ENCODE results near the gene RNF31.

The RNF31 gene

GRCh38 chr14:24138396-24139271 lies 8.7 kb upstream of the RNF31 start:
- DNase-seq, result no peak

GRCh38 chr14:24139272-24139934 lies 7.9 kb upstream of the RNF31 start:
- DNase-seq, result peak in 1 of 2 donors; percentile 45

- DNase-seq, result peak; percentile 100
Observed at GRCh38 chr14:24141097-24141880, 6.0 kb upstream of the RNF31 start, which contains the start of gene EMC9. TSS of gene EMC9 (minus strand) at chr14:24141591. CDS start at chr14:24141304, 287 bp downstream.

GRCh38 chr14:24143511-24143910 lies 3.8 kb upstream of the RNF31 start:
- DNase-seq, result no peak

GRCh38 chr14:24144451-24144850 lies 2.8 kb upstream of the RNF31 start:
- no peak for DNase-seq

- no peak for DNase-seq
Observed at GRCh38 chr14:24145219-24145618, 2.1 kb upstream of the RNF31 start.

- DNase-seq, result peak in 1 of 2 donors; percentile 14
Observed at GRCh38 chr14:24145690-24146452, 1.4 kb upstream of the RNF31 start.

- peak; percentile 89 to 93 for DNase-seq
Observed at GRCh38 chr14:24146453-24146977, 783 bp upstream of the RNF31 start, which contains the start of gene PSME2. TSS of gene PSME2 (minus strand) at chr14:24146610. CDS start at chr14:24146581, 29 bp downstream.

- no peak for DNase-seq
Observed at GRCh38 chr14:24147761-24148428, 597 bp downstream of the RNF31 start.

- no peak for DNase-seq
Observed at GRCh38 chr14:24149302-24149969, 2.1 kb downstream of the RNF31 start.

- DNase-seq, result no peak
Observed at GRCh38 chr14:24150061-24150460, 2.8 kb downstream of the RNF31 start.

- DNase-seq, result no peak
Observed at GRCh38 chr14:24150567-24150966, 3.3 kb downstream of the RNF31 start.

- no peak for DNase-seq
Observed at GRCh38 chr14:24150993-24151392, 3.7 kb downstream of the RNF31 start.

GRCh38 chr14:24151404-24152080 lies 4.2 kb downstream of the RNF31 start:
- DNase-seq, result no peak

GRCh38 chr14:24155100-24155499 lies 7.8 kb downstream of the RNF31 start:
- DNase-seq, result no peak

- DNase-seq, result no peak
Observed at GRCh38 chr14:24156840-24157239, 9.5 kb downstream of the RNF31 start.

GRCh38 chr14:24157331-24157730 lies 10.0 kb downstream of the RNF31 start:
- no peak for DNase-seq

- no peak for DNase-seq
Observed at GRCh38 chr14:24159777-24160498, 12.6 kb downstream of the RNF31 start.

- DNase-seq, result no peak
Observed at GRCh38 chr14:24160499-24160849, 13.2 kb downstream of the RNF31 start.

Data from stimulated activated CD4-positive, alpha-beta T cell treated with anti-CD3 and anti-CD28 coated beads, Interleukin-2, amount 100 ng/mL, for 24 hours (primary cell).